OCI-LY3 (cell line): Measurements from ENCODE around the gene LRRC39.

ENCODE experiments used
- CTCF ChIP-seq: fragments of 200-600, 300-600 bp; sonication (generic); IDR thresholded peaks from 2 replicates; pipeline ENCODE4 v1.5.1; 2014; ENCODE audit warnings: antibody characterized with exemption, low read length, low read depth
- EZH2phosphoT487 ChIP-seq: fragments of 200-600 bp; shearing (Covaris generic); IDR thresholded peaks from 2 replicates; pipeline ENCODE4 v1.6.1; 2018; ENCODE audit warnings: antibody characterized with exemption, mixed run types, low read depth

GRCh38 chr1:100132566-100133477 is 45.2 kb downstream of the LRRC39 start, which contains the start of the genes SASS6 and TRMT13:
- TF ChIP-seq CTCF (no peak), EZH2phosphoT487 (no peak)
